Activated CD8-positive, alpha-beta memory T cell treated with anti-CD3 and anti-CD28 coated beads, Interleukin-2, amount 50 U/mL, for 24 hours (primary cell): ENCODE results near the gene MRM1.

ENCODE experiments used
- DNase-seq: peaks from one replicate; pipeline ENCODE4 v3.0.0-alpha.2; 2020; ENCODE audit errors: extremely low read depth

MRM1 gene

GRCh38 chr17:36601303-36602029 is at the start of gene MRM1:
Gene MRM1 (plus strand): TSS chr17:36601583. CDS start chr17:36601811, 228 bp downstream.
- DNase-seq: peak; percentile 83

GRCh38 chr17:36553459-36553858 is 47.9 kb upstream of the MRM1 start:
- no peak for DNase-seq

- DNase-seq: no peak
Observed at GRCh38 chr17:36566081-36566480, 35.3 kb upstream of the MRM1 start.

GRCh38 chr17:36575028-36575427 is 26.4 kb upstream of the MRM1 start:
- no peak for DNase-seq

- DNase-seq: no peak
Observed at GRCh38 chr17:36576793-36577192, 24.6 kb upstream of the MRM1 start.

- no peak for DNase-seq
Observed at GRCh38 chr17:36578671-36579070, 22.7 kb upstream of the MRM1 start.

- no peak for DNase-seq
Observed at GRCh38 chr17:36583787-36584186, 17.6 kb upstream of the MRM1 start.

GRCh38 chr17:36586138-36586537 is 15.2 kb upstream of the MRM1 start:
- DNase-seq: no peak

- DNase-seq: no peak
Observed at GRCh38 chr17:36590082-36590481, 11.3 kb upstream of the MRM1 start.

GRCh38 chr17:36591434-36592315 is 9.7 kb upstream of the MRM1 start, which contains the start of gene DHRS11:
Gene DHRS11 (plus strand): TSS chr17:36591879. CDS start chr17:36592010, 131 bp downstream.
- DNase-seq: peak; percentile 44

GRCh38 chr17:36592316-36592715 is 9.1 kb upstream of the MRM1 start:
- no peak for DNase-seq

GRCh38 chr17:36592716-36593321 is 8.6 kb upstream of the MRM1 start:
- DNase-seq: no peak

- DNase-seq: no peak
Observed at GRCh38 chr17:36593656-36594316, 7.6 kb upstream of the MRM1 start.

GRCh38 chr17:36594626-36595401 is 6.6 kb upstream of the MRM1 start:
- DNase-seq: no peak

GRCh38 chr17:36597226-36597625 is 4.2 kb upstream of the MRM1 start:
- DNase-seq: no peak

- no peak for DNase-seq
Observed at GRCh38 chr17:36597866-36598777, 3.3 kb upstream of the MRM1 start.

- DNase-seq: no peak
Observed at GRCh38 chr17:36598951-36599401, 2.4 kb upstream of the MRM1 start.

GRCh38 chr17:36599546-36600250 is 1.7 kb upstream of the MRM1 start:
- no peak for DNase-seq

- DNase-seq: no peak
Observed at GRCh38 chr17:36600465-36600864, 918 bp upstream of the MRM1 start.
